H7 (cell line): Measurements from ENCODE around the gene ZNRF3. TPM values are rescaled to one million over a fixed set of nuclear protein-coding genes. Genes with fewer than 3 reads are reported as not detected.
"Not testable (repeated sequence)": the region's sequence is repeated elsewhere in the genome, so short reads cannot be mapped to it uniquely, and the experiment has no call there.

ENCODE experiments used
- DNase-seq: peaks from one replicate; pipeline ENCODE4 v3.0.0; 2012
- H3K27me3 ChIP-seq: 2 replicates; pipeline ENCODE4 v1.6.0; 2011; ENCODE audit warnings: mild to moderate bottlenecking, low read length; ENCODE audit not compliant: control insufficient read depth, insufficient read depth
- H3K36me3 ChIP-seq: replicated peaks from 2 replicates; pipeline ENCODE4 v1.5.1; 2011; ENCODE audit warnings: low read length; ENCODE audit not compliant: control insufficient read depth, insufficient read depth
- H3K4me3 ChIP-seq: 2 replicates; pipeline ENCODE4 v1.5.1; 2011; ENCODE audit warnings: low read depth, mild to moderate bottlenecking, control low read depth, low read length, moderate library complexity; ENCODE audit not compliant: insufficient read depth
- total RNA-seq: library from RNA; depleted of rRNA; stranded (reverse); fragments of >200 nt; shearing (Covaris generic); gene quantifications from 2 replicates; pipeline ENCODE4 v1.2.3, GENCODE V29; 2014

ZNRF3 gene
- total RNA-seq, 1 experiment from 2014 or later: 22.1 TPM

DNA sequence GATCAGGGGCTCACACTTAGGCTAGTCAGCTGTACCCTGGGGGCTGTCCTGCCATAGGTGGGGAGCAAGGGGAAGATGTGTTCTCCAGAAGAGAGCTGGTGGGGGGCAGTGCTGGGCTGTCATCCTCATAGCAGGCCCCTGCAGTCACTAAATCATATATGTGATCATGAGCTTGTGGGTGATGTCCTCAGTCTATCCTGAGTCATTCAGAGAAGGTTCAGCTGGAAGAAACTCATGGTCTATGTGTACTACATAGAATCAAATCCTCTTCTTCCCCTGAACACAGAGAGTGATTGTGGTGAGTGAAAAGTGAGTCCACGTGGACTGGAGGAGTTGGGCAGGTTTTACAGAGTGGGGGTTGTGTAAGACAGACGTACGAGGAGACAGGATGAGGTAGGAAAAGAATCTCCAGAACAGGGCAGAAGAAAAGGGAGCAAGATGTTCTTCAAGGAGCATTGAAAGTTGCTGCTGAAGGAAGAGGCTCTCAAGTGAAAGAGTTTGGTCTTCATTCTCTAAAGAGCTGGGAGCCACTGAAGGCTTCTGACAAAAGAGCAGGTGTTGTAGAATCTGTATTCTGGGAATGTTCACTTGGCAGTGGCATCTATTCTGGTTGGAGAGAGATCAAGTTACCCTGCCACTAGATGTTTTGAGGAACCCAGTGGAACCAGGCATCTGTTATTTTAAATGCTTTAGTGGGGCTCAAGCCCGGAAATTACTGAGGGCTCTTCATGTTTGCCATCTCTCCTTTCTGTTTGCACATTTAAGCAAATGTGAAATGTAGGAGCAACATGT is 109.4 kb downstream of the ZNRF3 start:
- no peak for DNase-seq
- no peaks in the 10 kb centered on the region for H3K27me3 ChIP-seq
- peaks cover 1% of the 10 kb centered on the region; the same call in 1 of the 2 replicates for H3K36me3 ChIP-seq
- H3K4me3 ChIP-seq: no peak overlapping the region

DNA sequence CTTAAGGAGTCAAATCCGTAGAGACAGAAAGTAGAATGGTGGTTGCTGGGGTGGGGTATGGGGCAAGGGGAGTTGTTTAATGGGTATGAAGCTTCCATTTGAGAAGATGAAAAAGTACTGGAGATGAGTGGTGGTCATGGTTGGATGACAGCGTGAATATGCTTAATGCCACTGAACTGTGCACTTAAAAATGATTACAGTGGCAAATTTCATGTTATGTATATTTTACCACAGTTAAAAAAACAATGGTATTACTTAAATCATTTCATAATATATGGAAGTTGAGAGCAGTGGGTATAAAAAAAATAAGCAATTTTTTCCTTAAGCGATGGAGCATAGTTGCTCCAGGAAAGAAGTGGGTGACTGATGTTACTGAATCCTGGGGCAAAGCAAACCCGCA is 111.2 kb downstream of the ZNRF3 start:
- Histone ChIP-seq H3K27me3 (no peaks in the 10 kb centered on the region), H3K36me3 (peaks cover 1% of the 10 kb centered on the region; the same call in 1 of the 2 replicates), H3K4me3 (no peak overlapping the region)
- DNase-seq: no peak

GRCh38 chr22:28995551-28995950 is 112.2 kb downstream of the ZNRF3 start:
- Histone ChIP-seq H3K36me3 (no peaks in the 10 kb centered on the region; the same call in 1 of the 2 replicates), H3K27me3 (no peaks in the 10 kb centered on the region), H3K4me3 (no peak overlapping the region)
- no peak for DNase-seq

GRCh38 chr22:28997342-28997741 is 114.0 kb downstream of the ZNRF3 start:
- Histone ChIP-seq H3K4me3 (no peak overlapping the region), H3K27me3 (no peaks in the 10 kb centered on the region), H3K36me3 (no peaks in the 10 kb centered on the region; the same call in 1 of the 2 replicates)
- DNase-seq: no peak

- no peak for DNase-seq
- Histone ChIP-seq H3K27me3 (no peaks in the 10 kb centered on the region), H3K36me3 (no peaks in the 10 kb centered on the region), H3K4me3 (no peak overlapping the region)
Observed at GRCh38 chr22:28998681-28999080, 115.3 kb downstream of the ZNRF3 start.

GRCh38 chr22:28999510-28999909 is 116.1 kb downstream of the ZNRF3 start:
- Histone ChIP-seq H3K4me3 (no peak overlapping the region), H3K36me3 (no peaks in the 10 kb centered on the region), H3K27me3 (no peaks in the 10 kb centered on the region)
- DNase-seq: no peak

- Histone ChIP-seq H3K27me3 (no peaks in the 10 kb centered on the region), H3K36me3 (no peaks in the 10 kb centered on the region), H3K4me3 (no peak overlapping the region)
- no peak for DNase-seq
Observed at GRCh38 chr22:28999919-29000556, 116.7 kb downstream of the ZNRF3 start.

GRCh38 chr22:29000641-29001040 is 117.3 kb downstream of the ZNRF3 start:
- Histone ChIP-seq H3K4me3 (no peak overlapping the region), H3K27me3 (no peaks in the 10 kb centered on the region), H3K36me3 (no peaks in the 10 kb centered on the region)
- no peak for DNase-seq

- no peaks in the 10 kb centered on the region for H3K27me3 ChIP-seq
- no peak overlapping the region for H3K4me3 ChIP-seq
- H3K36me3 ChIP-seq: no peaks in the 10 kb centered on the region
- DNase-seq: no peak
Observed at GRCh38 chr22:29002603-29003002, 119.2 kb downstream of the ZNRF3 start.

- no peak for DNase-seq
- H3K36me3 ChIP-seq: no peaks in the 10 kb centered on the region
- no peak overlapping the region for H3K4me3 ChIP-seq
- no peaks in the 10 kb centered on the region for H3K27me3 ChIP-seq
Observed at GRCh38 chr22:29003552-29003951, 120.2 kb downstream of the ZNRF3 start.

DNA sequence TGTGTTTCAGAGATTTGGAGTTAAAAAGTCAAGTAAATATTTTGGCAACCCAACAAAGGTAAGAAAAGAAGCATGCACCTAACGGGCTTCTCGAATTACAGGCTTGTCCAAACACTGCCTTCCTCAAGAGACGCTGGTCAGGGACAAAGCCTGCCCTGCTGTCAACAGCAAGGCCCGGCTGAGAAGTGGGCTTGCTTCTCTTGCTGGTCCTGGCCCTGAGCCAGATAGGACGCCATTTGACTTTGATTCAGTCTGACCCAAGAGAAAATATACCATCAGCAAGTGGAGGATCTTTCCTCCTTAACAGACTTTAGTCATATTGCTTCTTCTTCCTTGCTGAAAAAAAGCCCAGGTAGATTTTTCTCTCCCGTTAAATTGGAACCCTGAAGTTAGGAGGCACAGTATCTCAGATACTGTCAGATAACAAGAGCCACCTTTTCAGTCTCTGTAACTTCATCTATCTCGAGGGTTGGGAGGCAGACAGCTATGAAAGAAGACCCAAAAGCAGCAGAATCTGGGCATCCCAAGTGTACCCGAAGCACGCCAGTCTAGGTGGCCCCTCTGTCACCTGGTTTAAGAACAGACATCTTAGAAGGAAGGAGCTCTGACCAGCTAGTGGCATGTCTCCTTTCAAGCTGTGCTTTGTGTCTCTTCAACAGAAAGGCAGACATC is 120.7 kb downstream of the ZNRF3 start:
- H3K4me3 ChIP-seq: no peak overlapping the region

DNA sequence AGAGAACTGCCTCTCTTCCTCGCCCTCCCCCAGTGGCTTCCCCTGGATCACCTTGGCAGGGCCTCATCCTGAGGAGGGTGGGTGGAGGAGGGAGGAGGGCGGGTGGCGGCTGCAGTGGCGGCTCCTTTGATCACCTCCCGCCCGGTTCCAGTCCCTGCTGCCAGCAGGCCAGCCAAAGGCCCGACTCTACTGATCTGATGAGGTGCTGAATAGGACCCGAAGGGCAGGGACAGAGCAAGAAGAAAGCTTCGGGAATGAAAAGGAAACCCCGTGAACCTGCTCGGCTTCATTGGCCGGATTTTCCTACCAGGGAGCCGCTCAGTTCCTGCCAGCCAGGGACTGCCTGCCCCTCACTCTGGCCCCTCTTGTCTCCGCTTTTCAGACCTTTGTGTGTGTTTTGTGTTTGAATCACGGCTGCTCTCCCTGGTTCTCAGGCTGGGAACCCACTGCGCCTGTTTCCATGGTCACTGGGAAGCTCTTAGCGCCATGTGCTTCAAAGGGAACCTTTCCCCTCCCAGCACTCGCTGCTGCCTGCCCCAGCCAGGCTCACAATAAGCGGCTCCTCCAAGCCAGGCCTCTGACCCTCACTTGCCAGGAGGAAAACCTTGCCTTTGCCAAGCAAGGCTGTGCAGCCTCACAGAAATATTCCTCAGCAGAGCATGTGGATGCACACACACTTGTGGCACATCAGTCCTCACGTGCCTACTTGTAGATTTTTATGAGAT is 121.4 kb downstream of the ZNRF3 start:
- no peaks in the 10 kb centered on the region for H3K27me3 ChIP-seq
- H3K36me3 ChIP-seq: no peaks in the 10 kb centered on the region
- DNase-seq: peak; percentile 87
- H3K4me3 ChIP-seq: no peak overlapping the region

More for the DNA sequence above, 120.7 kb downstream of the ZNRF3 start:
- peak; percentile 60 for DNase-seq
- Histone ChIP-seq H3K36me3 (no peaks in the 10 kb centered on the region), H3K27me3 (no peaks in the 10 kb centered on the region)

DNA sequence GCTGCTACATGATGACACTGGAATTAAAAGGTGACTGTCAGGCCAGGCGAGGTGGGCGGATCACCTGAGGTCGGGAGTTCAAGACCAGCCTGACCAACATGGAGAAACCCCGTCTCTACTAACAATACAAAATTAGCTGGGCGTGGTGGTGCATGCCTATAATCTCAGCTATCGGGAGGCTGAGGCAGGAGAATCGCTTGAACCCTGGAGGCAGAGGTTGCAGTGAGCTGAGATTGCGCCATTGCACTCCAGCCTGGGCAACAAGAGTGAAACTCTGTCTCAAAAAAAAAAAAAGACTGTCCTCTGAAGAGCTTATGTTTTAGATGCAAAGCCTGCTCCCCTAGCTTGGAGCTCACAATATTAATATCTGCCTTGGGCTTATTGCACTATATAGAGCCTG is 122.4 kb downstream of the ZNRF3 start:
- H3K4me3 ChIP-seq, DNase-seq, H3K36me3 ChIP-seq, H3K27me3 ChIP-seq: not testable (repeated sequence)

DNA sequence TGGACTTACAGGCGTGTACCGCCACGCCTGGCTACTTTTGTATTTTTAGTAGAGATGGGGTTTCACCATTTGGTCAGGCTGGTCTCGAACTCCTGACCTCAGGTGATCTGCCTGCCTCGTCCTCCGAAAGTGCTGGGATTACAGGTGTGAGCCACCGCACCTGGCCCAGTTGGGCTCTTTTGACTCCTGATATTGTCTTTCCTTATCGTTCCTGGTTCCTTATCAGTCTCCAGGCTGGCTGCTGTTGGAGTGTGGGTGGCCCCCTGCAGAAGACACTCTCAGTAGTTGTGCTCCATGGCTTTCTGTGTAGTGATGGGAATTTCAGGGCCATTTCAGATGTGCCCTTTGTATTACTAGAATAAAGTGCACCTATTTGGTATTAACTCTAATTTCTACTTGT is 123.0 kb downstream of the ZNRF3 start:
- Histone ChIP-seq H3K4me3 (no peak overlapping the region), H3K27me3 (no peaks in the 10 kb centered on the region), H3K36me3 (no peaks in the 10 kb centered on the region)
- no peak for DNase-seq
